OCI-LY3 (cell line): ENCODE results near the gene CFAP57.

Experiments used
- H2AFZ ChIP-seq: fragments of 200-600, 300-600 bp; shearing (Covaris generic); 2 replicates; pipeline ENCODE4 v1.6.0; 2014; ENCODE audit warnings: antibody characterized with exemption, low read depth, low read length
- H3K27ac ChIP-seq: fragments of 200-600, 300-600 bp; sonication (generic); 2 replicates; pipeline ENCODE4 v1.5.1; 2014; ENCODE audit warnings: mild to moderate bottlenecking, low read length, moderate library complexity, mixed read lengths
- H3K27me3 ChIP-seq: fragments of 200-600, 300-600 bp; sonication (generic); 2 replicates; pipeline ENCODE4 v1.6.1; 2014; ENCODE audit warnings: low read depth, low read length, mixed read lengths
- H3K36me3 ChIP-seq: fragments of 200-600, 300-600 bp; sonication (generic); replicated peaks from 2 replicates; pipeline ENCODE3; 2014; ENCODE audit warnings: low read depth, low read length, mixed read lengths
- H3K4me1 ChIP-seq: fragments of 300-600, 200-600 bp; sonication (generic); 2 replicates; pipeline ENCODE4 v1.6.1; 2014; ENCODE audit warnings: low read length, mixed read lengths
- H3K4me2 ChIP-seq: fragments of 200-600, 300-600 bp; sonication (generic); 2 replicates; pipeline ENCODE4 v1.6.1; 2014; ENCODE audit warnings: low read length, mixed read lengths
- H3K4me3 ChIP-seq: fragments of 300-600, 200-600 bp; sonication (generic); 2 replicates; pipeline ENCODE4 v1.5.1; 2014; ENCODE audit warnings: antibody characterized with exemption, mild to moderate bottlenecking, low read length, moderate library complexity
- H3K79me2 ChIP-seq: fragments of 300-600, 200-600 bp; shearing (Covaris generic); 2 replicates; pipeline ENCODE4 v1.6.1; 2014; ENCODE audit warnings: mild to moderate bottlenecking, low read length, mixed read lengths
- H3K9ac ChIP-seq: fragments of 300-600, 200-600 bp; shearing (Covaris generic); 2 replicates; pipeline ENCODE4 v1.6.0; 2014; ENCODE audit warnings: mild to moderate bottlenecking, low read length, moderate library complexity
- H3K9me3 ChIP-seq: fragments of 200-600, 300-600 bp; shearing (Covaris generic); 2 replicates; pipeline ENCODE4 v1.6.1; 2014; ENCODE audit warnings: low read length, mixed read lengths; ENCODE audit not compliant: insufficient read depth
- H4K20me1 ChIP-seq: fragments of 200-600, 300-600 bp; sonication (generic); 2 replicates; pipeline ENCODE4 v1.6.1; 2016; ENCODE audit warnings: low read length, mixed read lengths; ENCODE audit not compliant: insufficient read depth
- EZH2phosphoT487 ChIP-seq: fragments of 200-600 bp; shearing (Covaris generic); IDR thresholded peaks from 2 replicates; pipeline ENCODE4 v1.6.1; 2018; ENCODE audit warnings: antibody characterized with exemption, mixed run types, low read depth
- TF ChIP-seq, protein P1 (sequence below): fragments of 200-600, 300-600 bp; sonication (generic); IDR thresholded peaks from 2 replicates; pipeline ENCODE4 v1.5.1; 2014; ENCODE audit warnings: antibody characterized with exemption, low read length, low read depth

Gene CFAP57

DNA sequence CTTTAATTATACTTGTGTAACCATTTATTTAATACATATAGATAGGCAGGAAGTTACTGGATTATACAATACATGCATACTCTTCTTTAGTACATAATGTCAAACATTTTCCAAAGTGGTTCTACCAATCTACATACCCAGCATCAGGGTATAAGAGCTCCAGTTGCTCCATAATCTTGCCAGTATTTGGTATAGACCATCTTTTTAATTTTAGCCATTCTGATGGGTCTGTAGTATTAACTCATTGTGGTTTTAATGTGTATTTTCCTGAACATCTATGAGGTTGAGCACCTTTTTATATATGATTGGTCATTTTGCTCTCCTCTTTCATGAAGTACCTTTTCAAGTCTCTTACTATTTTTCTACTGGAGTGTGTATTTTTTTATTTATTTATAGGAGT is 32.1 kb upstream of the CFAP57 start:
- TF ChIP-seq, protein P1, sequence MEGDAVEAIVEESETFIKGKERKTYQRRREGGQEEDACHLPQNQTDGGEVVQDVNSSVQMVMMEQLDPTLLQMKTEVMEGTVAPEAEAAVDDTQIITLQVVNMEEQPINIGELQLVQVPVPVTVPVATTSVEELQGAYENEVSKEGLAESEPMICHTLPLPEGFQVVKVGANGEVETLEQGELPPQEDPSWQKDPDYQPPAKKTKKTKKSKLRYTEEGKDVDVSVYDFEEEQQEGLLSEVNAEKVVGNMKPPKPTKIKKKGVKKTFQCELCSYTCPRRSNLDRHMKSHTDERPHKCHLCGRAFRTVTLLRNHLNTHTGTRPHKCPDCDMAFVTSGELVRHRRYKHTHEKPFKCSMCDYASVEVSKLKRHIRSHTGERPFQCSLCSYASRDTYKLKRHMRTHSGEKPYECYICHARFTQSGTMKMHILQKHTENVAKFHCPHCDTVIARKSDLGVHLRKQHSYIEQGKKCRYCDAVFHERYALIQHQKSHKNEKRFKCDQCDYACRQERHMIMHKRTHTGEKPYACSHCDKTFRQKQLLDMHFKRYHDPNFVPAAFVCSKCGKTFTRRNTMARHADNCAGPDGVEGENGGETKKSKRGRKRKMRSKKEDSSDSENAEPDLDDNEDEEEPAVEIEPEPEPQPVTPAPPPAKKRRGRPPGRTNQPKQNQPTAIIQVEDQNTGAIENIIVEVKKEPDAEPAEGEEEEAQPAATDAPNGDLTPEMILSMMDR: no peak
- TF ChIP-seq EZH2phosphoT487: no peak
- H3K4me1 ChIP-seq: no peaks in the 10 kb centered on the region
- H3K4me2 ChIP-seq: no peak overlapping the region
- H4K20me1 ChIP-seq: no peaks in the 10 kb centered on the region
- no peaks in the 10 kb centered on the region for H3K9me3 ChIP-seq
- no peaks in the 10 kb centered on the region for H3K27me3 ChIP-seq
- no peak overlapping the region for H3K9ac ChIP-seq
- H3K4me3 ChIP-seq: no peak overlapping the region
- no peaks in the 10 kb centered on the region for H3K36me3 ChIP-seq
- H2AFZ ChIP-seq: no peak overlapping the region
- H3K79me2 ChIP-seq: no peaks in the 10 kb centered on the region
- H3K27ac ChIP-seq: no peak overlapping the region

DNA sequence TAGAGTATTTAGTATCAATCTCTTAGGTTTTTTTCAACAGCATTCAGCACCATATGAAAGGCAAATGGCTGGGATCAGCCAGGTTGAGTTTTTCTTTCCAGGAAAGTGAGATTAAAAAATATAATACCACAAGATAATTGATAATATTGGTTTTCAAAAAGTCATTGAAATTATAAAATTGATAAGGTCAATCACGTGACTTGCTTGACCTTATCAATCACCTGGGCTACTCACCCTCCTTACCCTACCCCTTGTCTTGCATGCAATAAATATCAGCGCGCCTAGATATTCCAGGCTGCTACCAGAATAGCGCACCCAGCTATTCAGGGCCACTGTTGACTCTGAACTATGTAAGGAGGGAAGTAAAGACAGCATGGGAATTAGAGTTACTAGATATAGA is 31.5 kb upstream of the CFAP57 start:
- Histone ChIP-seq H3K27me3 (peaks cover 1% of the 10 kb centered on the region; the same call in 1 of the 2 replicates), H3K79me2 (no peaks in the 10 kb centered on the region), H3K4me2 (no peak overlapping the region), H3K27ac (no peak overlapping the region), H4K20me1 (no peaks in the 10 kb centered on the region), H2AFZ (no peak overlapping the region), H3K9me3 (no peaks in the 10 kb centered on the region), H3K9ac (no peak overlapping the region), H3K36me3 (no peaks in the 10 kb centered on the region), H3K4me3 (no peak overlapping the region), H3K4me1 (no peaks in the 10 kb centered on the region)
- no peak for TF ChIP-seq EZH2phosphoT487

DNA sequence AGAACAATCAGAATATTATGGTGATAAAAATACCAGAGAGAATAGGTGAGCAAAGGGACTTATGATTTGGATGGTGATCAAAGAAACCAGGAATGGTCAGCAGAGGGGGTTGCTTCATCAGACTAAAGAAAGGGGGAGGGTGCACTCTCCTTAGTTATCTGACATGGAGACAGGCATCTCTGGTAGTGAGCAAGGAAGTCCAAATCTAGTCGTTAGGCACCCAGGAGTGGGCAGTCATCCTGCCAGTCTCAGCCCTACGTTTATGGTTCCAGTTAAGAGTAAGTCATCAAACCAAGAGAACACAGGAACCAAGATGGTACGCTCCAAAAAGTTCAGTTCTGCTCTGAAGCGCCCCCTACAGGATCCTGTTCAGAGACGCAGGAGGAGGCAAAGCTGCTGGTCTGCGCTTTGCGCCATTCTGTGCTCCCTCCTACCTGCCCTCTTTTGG is 28.7 kb upstream of the CFAP57 start:
- Histone ChIP-seq H3K4me2 (no peak overlapping the region), H3K9ac (no peak overlapping the region)
- TF ChIP-seq, protein P1: peak; percentile 47
- no peak for TF ChIP-seq EZH2phosphoT487

DNA sequence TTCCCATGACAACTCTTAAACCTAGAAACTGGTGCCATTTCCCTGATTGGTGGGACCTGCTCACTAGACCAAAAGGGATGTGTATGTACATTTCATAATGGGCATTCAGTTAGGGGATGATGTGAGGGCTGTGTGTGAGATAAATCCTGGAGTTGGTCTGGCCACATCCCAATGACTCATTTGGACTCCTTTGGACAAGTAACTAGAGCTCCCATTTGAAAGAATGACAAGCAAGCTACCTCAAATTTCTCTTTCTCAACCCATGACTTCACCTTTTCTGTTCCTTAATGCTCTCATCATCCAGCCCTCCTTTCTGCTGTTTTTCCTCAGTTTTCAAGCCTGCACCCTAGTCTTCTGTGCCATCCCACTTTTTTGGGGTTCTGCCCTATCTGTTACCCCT is 27.9 kb upstream of the CFAP57 start:
- TF ChIP-seq EZH2phosphoT487: no peak
- TF ChIP-seq, protein P1: no peak
- Histone ChIP-seq H3K4me3 (no peak overlapping the region), H3K27ac (no peak overlapping the region), H3K27me3 (peaks cover 5% of the 10 kb centered on the region; the same call in 1 of the 2 replicates), H3K36me3 (no peaks in the 10 kb centered on the region), H3K4me1 (no peaks in the 10 kb centered on the region), H2AFZ (no peak overlapping the region), H4K20me1 (no peaks in the 10 kb centered on the region), H3K4me2 (no peak overlapping the region), H3K9ac (no peak overlapping the region), H3K79me2 (no peaks in the 10 kb centered on the region), H3K9me3 (no peaks in the 10 kb centered on the region)

More for the DNA sequence above, 28.7 kb upstream of the CFAP57 start:
- H3K27me3 ChIP-seq: peaks cover 5% of the 10 kb centered on the region; the same call in 1 of the 2 replicates
- H4K20me1 ChIP-seq: no peaks in the 10 kb centered on the region
- no peaks in the 10 kb centered on the region for H3K9me3 ChIP-seq
- no peaks in the 10 kb centered on the region for H3K36me3 ChIP-seq
- no peaks in the 10 kb centered on the region for H3K4me1 ChIP-seq
- no peaks in the 10 kb centered on the region for H3K79me2 ChIP-seq
- H2AFZ ChIP-seq: no peak overlapping the region
- H3K27ac ChIP-seq: no peak overlapping the region
- H3K4me3 ChIP-seq: no peak overlapping the region
